ENCODE measurements around the gene MUS81. TPM values are rescaled to one million over a fixed set of nuclear protein-coding genes. Genes with fewer than 3 reads are reported as not detected.

The MUS81 gene, protein sequence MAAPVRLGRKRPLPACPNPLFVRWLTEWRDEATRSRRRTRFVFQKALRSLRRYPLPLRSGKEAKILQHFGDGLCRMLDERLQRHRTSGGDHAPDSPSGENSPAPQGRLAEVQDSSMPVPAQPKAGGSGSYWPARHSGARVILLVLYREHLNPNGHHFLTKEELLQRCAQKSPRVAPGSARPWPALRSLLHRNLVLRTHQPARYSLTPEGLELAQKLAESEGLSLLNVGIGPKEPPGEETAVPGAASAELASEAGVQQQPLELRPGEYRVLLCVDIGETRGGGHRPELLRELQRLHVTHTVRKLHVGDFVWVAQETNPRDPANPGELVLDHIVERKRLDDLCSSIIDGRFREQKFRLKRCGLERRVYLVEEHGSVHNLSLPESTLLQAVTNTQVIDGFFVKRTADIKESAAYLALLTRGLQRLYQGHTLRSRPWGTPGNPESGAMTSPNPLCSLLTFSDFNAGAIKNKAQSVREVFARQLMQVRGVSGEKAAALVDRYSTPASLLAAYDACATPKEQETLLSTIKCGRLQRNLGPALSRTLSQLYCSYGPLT
- 10 to 100 TPM; 42.1 to 54.2 (median 45.2) TPM for total RNA-seq
- polyA plus RNA-seq, result 10 to 100 TPM; 33.5 to 61.8 (median 36.0) TPM

DNA sequence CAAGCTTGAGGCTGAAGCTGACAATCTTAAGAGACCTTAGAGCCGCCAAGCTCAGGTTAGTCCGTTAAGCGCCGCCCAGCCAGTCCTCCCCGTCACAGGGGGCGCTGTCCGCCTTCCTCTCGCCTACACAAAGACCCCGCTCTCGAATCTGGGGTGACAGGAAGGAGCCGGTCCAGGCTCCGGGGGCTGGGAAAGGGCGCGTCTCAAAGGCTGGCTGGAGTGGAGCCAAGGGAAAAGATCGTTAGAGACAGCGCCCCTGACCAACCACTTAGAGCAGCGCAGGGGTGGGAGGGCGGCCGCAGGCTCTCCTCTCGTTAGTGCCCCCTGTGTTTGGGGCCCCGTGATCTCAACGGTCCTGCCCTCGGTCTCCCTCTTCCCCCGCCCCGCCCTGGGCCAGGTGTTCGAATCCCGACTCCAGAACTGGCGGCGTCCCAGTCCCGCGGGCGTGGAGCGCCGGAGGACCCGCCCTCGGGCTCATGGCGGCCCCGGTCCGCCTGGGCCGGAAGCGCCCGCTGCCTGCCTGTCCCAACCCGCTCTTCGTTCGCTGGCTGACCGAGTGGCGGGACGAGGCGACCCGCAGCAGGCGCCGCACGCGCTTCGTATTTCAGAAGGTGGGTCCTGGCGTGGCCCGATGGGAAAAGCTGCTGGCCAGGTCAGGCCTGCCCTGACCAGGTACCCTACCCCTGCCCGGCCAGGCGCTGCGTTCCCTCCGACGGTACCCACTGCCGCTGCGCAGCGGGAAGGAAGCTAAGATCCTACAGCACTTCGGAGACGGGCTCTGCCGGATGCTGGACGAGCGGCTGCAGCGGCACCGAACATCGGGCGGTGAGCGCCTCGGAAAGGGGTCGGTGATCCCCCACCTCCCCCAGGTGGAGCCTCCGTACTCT lies at the start of gene MUS81:
Gene MUS81, plus strand, starts transcription at position 156 of the 887 bp plus-strand sequence. Its CDS starts 321 bp downstream, at position 477.
- intact Hi-C loops (cut with DNase I), result no loop called here
- H3K4me1 ChIP-seq, result peaks cover 0 to 54% (median 39%) of the 10 kb centered on the region in 4 donors
- WGBS, 2 donors, result 0% methylated on average over 78 of the region's 78 CpGs
- no peaks in the 10 kb centered on the region for H3K9me3 ChIP-seq
- DNase-seq, result peak; percentile 99
- H3K4me3 ChIP-seq, result peak within 1 kb of the TSS; percentile 79 to 98 (median 90)
- H3K27me3 ChIP-seq, result no peaks in the 10 kb centered on the region
- TF ChIP-seq EP300 (IDR thresholded peaks at IDR 0.05), result no peak
- peak; percentile 76 to 87 for TF ChIP-seq POLR2A (IDR thresholded peaks at IDR 0.05)
- TF ChIP-seq, protein P1, sequence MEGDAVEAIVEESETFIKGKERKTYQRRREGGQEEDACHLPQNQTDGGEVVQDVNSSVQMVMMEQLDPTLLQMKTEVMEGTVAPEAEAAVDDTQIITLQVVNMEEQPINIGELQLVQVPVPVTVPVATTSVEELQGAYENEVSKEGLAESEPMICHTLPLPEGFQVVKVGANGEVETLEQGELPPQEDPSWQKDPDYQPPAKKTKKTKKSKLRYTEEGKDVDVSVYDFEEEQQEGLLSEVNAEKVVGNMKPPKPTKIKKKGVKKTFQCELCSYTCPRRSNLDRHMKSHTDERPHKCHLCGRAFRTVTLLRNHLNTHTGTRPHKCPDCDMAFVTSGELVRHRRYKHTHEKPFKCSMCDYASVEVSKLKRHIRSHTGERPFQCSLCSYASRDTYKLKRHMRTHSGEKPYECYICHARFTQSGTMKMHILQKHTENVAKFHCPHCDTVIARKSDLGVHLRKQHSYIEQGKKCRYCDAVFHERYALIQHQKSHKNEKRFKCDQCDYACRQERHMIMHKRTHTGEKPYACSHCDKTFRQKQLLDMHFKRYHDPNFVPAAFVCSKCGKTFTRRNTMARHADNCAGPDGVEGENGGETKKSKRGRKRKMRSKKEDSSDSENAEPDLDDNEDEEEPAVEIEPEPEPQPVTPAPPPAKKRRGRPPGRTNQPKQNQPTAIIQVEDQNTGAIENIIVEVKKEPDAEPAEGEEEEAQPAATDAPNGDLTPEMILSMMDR (IDR thresholded peaks at IDR 0.05), result peak; percentile 64 to 96 (median 80)
- TF ChIP-seq POLR2AphosphoS5 (IDR thresholded peaks at IDR 0.05), result peak; percentile 67 to 91 (median 88)
- peaks cover 16 to 47% (median 44%) of the 10 kb centered on the region in 4 donors for H3K36me3 ChIP-seq
- H3K27ac ChIP-seq, result peak within 1 kb of the TSS; percentile 89 to 99 (median 95)

DNA sequence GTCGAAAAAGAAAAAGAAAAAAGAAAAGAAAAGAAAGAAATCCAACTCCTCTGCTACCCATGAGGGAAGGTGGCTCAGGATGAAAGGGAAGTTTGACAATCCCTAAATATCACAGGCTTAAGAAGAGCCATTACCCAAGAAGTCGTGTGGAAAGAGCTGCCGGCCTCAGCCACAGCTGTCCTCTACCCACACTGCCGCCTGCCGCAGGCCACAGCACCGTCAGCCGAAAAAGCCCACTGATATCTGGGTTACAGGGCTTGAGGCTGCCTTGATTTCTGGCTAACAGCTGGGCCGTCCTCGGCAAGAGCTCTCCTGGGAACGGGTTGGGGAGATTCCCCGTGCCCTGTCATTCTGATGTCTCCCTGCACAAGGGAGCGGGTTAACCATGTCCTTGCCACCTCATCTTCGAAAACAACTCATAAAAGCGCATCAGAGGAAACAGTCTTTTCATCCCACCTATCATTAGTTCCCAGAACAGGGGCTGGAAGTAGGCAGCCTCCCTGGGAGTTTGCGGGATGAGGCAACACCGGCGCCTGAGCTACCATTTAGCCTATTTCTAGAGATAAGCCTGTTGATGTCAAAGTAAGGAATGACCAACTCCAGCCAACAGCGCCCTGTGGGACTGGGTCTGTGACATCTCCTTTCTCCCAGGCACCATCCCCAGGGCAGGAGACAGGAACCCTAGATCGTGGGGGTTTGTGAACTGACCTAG lies 48.3 kb upstream of the MUS81 start:
- TF ChIP-seq POLR2A (IDR thresholded peaks at IDR 0.05) (no peak), EP300 (IDR thresholded peaks at IDR 0.05) (no peak), POLR2AphosphoS5 (IDR thresholded peaks at IDR 0.05) (no peak)
- TF ChIP-seq, protein P1 (IDR thresholded peaks at IDR 0.05), result no peak

DNA sequence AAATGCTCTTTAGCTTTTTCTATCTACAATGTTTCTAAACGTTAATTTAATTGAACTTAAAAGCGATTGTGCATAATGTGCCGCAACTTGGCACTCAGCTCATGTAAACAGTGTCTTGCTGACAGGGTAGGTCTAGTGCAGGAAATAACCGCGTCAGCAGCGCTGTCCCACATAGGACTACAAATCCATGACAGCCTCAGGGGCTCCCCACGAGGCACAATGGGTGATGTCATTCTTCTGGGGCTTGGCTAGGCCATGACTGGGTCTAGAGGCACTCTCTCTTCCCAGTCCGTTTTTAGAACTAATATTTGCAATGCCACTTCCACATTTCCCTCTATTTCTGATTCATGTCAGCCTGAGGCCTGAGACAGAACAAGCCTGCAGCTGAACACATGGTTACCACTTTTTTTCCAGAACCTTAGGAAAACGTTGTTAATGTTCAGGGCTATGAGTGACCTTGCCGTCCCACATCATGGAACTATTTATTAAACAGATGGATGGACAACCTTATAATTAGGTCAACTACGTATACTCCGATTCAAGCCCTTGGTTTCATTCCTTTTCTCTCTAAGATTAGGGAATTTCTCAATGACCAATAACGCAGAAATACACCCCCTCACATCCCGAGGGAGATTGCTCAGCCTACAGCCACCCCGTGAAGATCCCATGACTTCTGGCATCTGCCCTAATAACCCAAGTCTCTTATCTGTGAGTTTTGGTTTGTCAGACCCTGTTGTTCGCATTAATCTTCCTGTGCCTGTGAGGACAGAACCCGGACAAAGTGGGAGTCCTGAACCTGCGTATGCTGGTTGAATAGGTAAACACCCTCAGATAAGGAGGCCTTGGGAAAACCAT lies 45.9 kb upstream of the MUS81 start:
- WGBS, 2 donors, result 57 to 75% methylated on average over 18 of the region's 18 CpGs
- no peaks in the 10 kb centered on the region for H3K9me3 ChIP-seq

More for the DNA sequence above, 48.3 kb upstream of the MUS81 start:
- Histone ChIP-seq H3K4me1 (peaks cover 0 to 3% (median 2%) of the 10 kb centered on the region in 4 donors), H3K27me3 (peaks cover 0 to under 1% (median 0%) of the 10 kb centered on the region in 3 donors), H3K4me3 (no peak overlapping the region), H3K27ac (no peak overlapping the region), H3K36me3 (peaks cover 0 to 6% (median 0%) of the 10 kb centered on the region in 4 donors), H3K9me3 (no peaks in the 10 kb centered on the region)
- DNase-seq, result no peak
- intact Hi-C loops (cut with DNase I), result loop anchor here (10.0 kb wide), 1 partner anchor 187 kb away; no protein-coding TSS in a partner anchor
- 75 to 90% methylated on average over 19 of the region's 19 CpGs for WGBS, 2 donors

More for the DNA sequence above, 45.9 kb upstream of the MUS81 start:
- intact Hi-C loops (cut with DNase I), result loop anchor here (10.0 kb wide), 1 partner anchor 190 kb away; no protein-coding TSS in a partner anchor
- Histone ChIP-seq H3K4me1 (peaks cover 0 to 12% (median 8%) of the 10 kb centered on the region in 4 donors), H3K36me3 (peaks cover 0 to 6% (median 0%) of the 10 kb centered on the region in 4 donors), H3K4me3 (no peak overlapping the region), H3K27ac (no peak overlapping the region), H3K27me3 (no peaks in the 10 kb centered on the region)
- TF ChIP-seq EP300 (IDR thresholded peaks at IDR 0.05) (no peak), POLR2AphosphoS5 (IDR thresholded peaks at IDR 0.05) (no peak), POLR2A (IDR thresholded peaks at IDR 0.05) (no peak)
- TF ChIP-seq, protein P1 (IDR thresholded peaks at IDR 0.05), result no peak
- no peak for DNase-seq
